Activated naive CD4-positive, alpha-beta T cell treated with anti-CD3 and anti-CD28 coated beads for 36 hours (primary cell): ENCODE results near the gene PTPRM. TPM values are rescaled to one million over a fixed set of nuclear protein-coding genes. Genes with fewer than 3 reads are reported as not detected.

Experiments
- CTCF ChIA-PET: fragments of 350-600 bp; sonication (Branson Sonifier 250); formaldehyde crosslinking; loops from one replicate; lab custom pipeline; 2021; ENCODE audit warnings: antibody characterized with exemption; lab: Charles Lee
- DNase-seq: peaks from one replicate; pipeline ENCODE4 v3.0.0-alpha.2; 2020
- H3K27ac Mint-ChIP-seq: one replicate; pipeline ENCODE4 v1.8.0; 2021; ENCODE audit warnings: mild to moderate bottlenecking, mixed read lengths
- H3K27me3 Mint-ChIP-seq: one replicate; pipeline ENCODE4 v1.8.0; 2021; ENCODE audit warnings: low read depth, mixed read lengths
- H3K36me3 Mint-ChIP-seq: one replicate; pipeline ENCODE4 v1.8.0; 2021; ENCODE audit warnings: low read depth, mixed read lengths
- H3K4me1 Mint-ChIP-seq: one replicate; pipeline ENCODE4 v1.8.0; 2021; ENCODE audit warnings: low read depth, mixed read lengths
- H3K4me3 Mint-ChIP-seq: one replicate; pipeline ENCODE4 v1.8.0; 2021; ENCODE audit warnings: mild to moderate bottlenecking, moderate library complexity, mixed read lengths
- H3K9me3 Mint-ChIP-seq: one replicate; pipeline ENCODE4 v1.8.0; 2021; ENCODE audit warnings: mixed read lengths
- intact Hi-C: fragments of 100-400 bp; cut with micrococcal nuclease; formaldehyde crosslinking; loops from one replicate; pipeline ENCODE4 v1.15.1; 2023
- total RNA-seq, 2 experiments: library from RNA; stranded (reverse); gene quantifications; one replicate each; pipeline ENCODE4 v1.2.3, GENCODE V29; 2021

Gene PTPRM
- total RNA-seq, 2 experiments from 2014 or later, result 4.3 to 6.1 TPM

GRCh38 chr18:7607540-7608173 lies 40.5 kb downstream of the PTPRM start:
- Mint-ChIP-seq H3K9me3 (no peaks in the 10 kb centered on the region), H3K4me3 (no peak overlapping the region), H3K27me3 (no peaks in the 10 kb centered on the region), H3K27ac (no peak overlapping the region), H3K4me1 (no peaks in the 10 kb centered on the region), H3K36me3 (no peaks in the 10 kb centered on the region)
- no peak for DNase-seq
- intact Hi-C loops, result no loop called here
- CTCF ChIA-PET, result interaction anchor here (0.9 kb wide), 1 partner anchor 10 kb away, joined by 4 read pairs; no protein-coding TSS in a partner anchor

DNA sequence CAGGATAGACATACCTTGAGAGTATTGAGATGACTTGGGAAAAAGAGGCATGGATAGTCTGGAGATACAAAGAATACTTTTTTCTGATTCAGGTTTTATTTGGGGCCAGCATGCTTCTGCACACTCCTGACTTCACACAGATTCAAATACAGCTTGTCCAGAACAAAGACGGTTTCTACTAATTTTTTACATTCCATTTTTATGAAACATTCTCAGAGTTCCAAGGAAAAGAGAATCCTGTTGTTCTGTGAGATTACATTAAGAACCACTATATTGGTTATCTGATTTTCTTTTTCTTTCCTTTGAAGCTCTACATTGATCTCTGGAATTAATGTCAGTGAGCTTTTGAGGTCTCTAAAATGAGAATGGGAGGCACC lies 41.0 kb downstream of the PTPRM start:
- Mint-ChIP-seq H3K9me3 (no peaks in the 10 kb centered on the region), H3K27ac (no peak overlapping the region), H3K4me3 (no peak overlapping the region), H3K4me1 (no peaks in the 10 kb centered on the region), H3K36me3 (no peaks in the 10 kb centered on the region), H3K27me3 (no peaks in the 10 kb centered on the region)
- DNase-seq, result no peak
- CTCF ChIA-PET, result no interaction called here
- intact Hi-C loops, result no loop called here

GRCh38 chr18:7608781-7609201 lies 41.7 kb downstream of the PTPRM start:
- Mint-ChIP-seq H3K4me1 (no peaks in the 10 kb centered on the region), H3K27me3 (no peaks in the 10 kb centered on the region), H3K36me3 (no peaks in the 10 kb centered on the region), H3K27ac (no peak overlapping the region), H3K4me3 (no peak overlapping the region), H3K9me3 (no peaks in the 10 kb centered on the region)
- no peak for DNase-seq
- CTCF ChIA-PET, result no interaction called here
- intact Hi-C loops, result no loop called here

DNA sequence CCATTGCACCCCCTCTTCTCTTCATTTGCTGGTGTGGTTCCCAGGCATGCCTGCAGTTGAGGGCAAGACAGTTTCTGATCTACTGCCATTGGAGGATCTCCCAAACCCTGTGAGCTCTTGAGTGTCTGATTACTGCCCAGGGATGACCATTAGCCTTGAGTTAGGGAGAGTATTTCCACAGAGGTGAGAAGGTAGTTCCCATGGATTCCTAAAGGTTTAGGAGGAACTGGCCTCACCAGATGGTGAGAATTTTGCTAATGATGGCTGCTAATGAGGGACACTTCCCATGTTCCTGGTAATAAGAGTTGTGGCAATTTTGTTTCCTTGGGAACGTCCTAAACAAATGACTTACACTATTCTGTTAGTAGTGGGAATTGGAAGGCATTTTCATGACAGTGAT lies 42.5 kb downstream of the PTPRM start:
- CTCF ChIA-PET, result interaction anchor here (0.7 kb wide), 1 partner anchor 1026 kb away, joined by 5 read pairs; no protein-coding TSS in a partner anchor
- Mint-ChIP-seq H3K9me3 (no peaks in the 10 kb centered on the region), H3K4me3 (no peak overlapping the region), H3K36me3 (no peaks in the 10 kb centered on the region), H3K4me1 (no peaks in the 10 kb centered on the region), H3K27ac (no peak overlapping the region), H3K27me3 (no peaks in the 10 kb centered on the region)
- no peak for DNase-seq
- intact Hi-C loops, result no loop called here

- Mint-ChIP-seq H3K27ac (no peak overlapping the region), H3K9me3 (no peaks in the 10 kb centered on the region), H3K27me3 (no peaks in the 10 kb centered on the region), H3K36me3 (no peaks in the 10 kb centered on the region), H3K4me3 (no peak overlapping the region), H3K4me1 (no peaks in the 10 kb centered on the region)
- no peak for DNase-seq
- CTCF ChIA-PET, result no interaction called here
- intact Hi-C loops, result no loop called here
Measured at GRCh38 chr18:7614042-7614441, 46.9 kb downstream of the PTPRM start.

GRCh38 chr18:7615840-7616239 lies 48.7 kb downstream of the PTPRM start:
- no peak for DNase-seq
- H3K27ac Mint-ChIP-seq, result no peak overlapping the region

DNA sequence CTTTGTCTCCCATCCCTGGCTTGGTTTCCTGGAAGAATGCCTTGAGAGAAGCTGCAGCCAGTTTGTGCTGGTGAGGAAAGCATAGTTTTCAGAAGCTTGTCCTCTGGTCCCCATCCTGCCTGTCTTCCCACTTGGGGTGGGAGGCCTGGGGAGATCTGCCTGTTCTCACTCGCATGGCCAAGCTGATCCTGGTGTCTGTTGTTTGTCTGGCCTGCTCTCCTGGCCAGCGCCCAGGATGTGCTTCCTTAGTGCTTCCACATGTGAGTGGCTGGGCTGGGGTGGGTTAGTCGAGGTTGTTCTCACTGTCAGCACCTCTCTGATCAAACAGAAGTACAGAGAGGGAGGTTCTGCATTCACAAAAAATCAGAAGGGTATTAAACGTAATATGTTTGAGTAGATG lies 49.5 kb downstream of the PTPRM start:
- no peak for DNase-seq
- CTCF ChIA-PET, result interaction anchor here (1.0 kb wide), 1 partner anchor 12 kb away, joined by 3 read pairs; no protein-coding TSS in a partner anchor
- H3K36me3 Mint-ChIP-seq, result no peaks in the 10 kb centered on the region
- no peaks in the 10 kb centered on the region for H3K27me3 Mint-ChIP-seq
- H3K4me3 Mint-ChIP-seq, result no peak overlapping the region
- no peak overlapping the region for H3K27ac Mint-ChIP-seq
- intact Hi-C loops, result no loop called here
- H3K4me1 Mint-ChIP-seq, result no peaks in the 10 kb centered on the region
- no peaks in the 10 kb centered on the region for H3K9me3 Mint-ChIP-seq

More at GRCh38 chr18:7615840-7616239, 48.7 kb downstream of the PTPRM start:
- Mint-ChIP-seq H3K4me1 (no peaks in the 10 kb centered on the region), H3K36me3 (no peaks in the 10 kb centered on the region), H3K4me3 (no peak overlapping the region), H3K27me3 (no peaks in the 10 kb centered on the region), H3K9me3 (no peaks in the 10 kb centered on the region)
- CTCF ChIA-PET, result no interaction called here
- intact Hi-C loops, result no loop called here

DNA sequence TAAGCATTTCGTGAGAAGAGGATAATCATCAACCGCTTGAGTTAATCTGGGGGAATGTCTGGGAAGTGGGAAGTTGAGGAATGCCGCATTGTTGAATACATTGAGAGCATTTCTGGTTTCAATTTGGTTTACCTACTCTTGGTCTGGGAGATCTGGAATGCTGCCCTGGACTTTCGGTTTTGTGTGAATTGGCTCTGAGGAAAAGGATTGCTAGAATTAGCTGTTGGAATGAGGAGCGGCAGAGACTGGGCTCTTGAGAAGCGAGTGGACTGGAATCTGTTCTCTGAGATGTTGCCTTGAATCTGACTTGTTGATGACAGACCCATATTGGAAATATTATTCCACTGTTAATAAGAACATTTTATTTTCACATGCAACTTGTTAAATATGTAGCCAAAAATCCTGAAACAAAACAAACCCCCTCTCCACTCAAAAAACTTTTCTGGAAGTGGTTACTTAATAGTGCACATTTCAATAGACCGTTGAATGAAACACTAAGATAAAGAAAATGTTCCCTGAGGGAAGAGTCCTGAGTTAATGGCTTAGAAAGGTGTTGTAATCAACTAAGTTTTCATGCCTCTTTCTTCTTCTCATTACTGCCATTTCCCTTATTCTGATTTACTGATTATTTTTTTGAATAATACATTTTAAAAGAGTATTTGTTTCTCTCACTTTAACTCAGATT lies 50.8 kb downstream of the PTPRM start:
- intact Hi-C loops, result no loop called here
- Mint-ChIP-seq H3K27ac (no peak overlapping the region), H3K4me1 (no peaks in the 10 kb centered on the region), H3K9me3 (no peaks in the 10 kb centered on the region), H3K36me3 (no peaks in the 10 kb centered on the region), H3K4me3 (no peak overlapping the region), H3K27me3 (no peaks in the 10 kb centered on the region)
- no peak for DNase-seq
- CTCF ChIA-PET, result interaction anchor here (0.7 to 1.0 kb wide), 2 partner anchors 11 to 207 kb away, joined by 3 to 4 read pairs; no protein-coding TSS in a partner anchor

GRCh38 chr18:7618891-7619442 lies 51.9 kb downstream of the PTPRM start:
- no peaks in the 10 kb centered on the region for H3K4me1 Mint-ChIP-seq
- CTCF ChIA-PET, result no interaction called here
- intact Hi-C loops, result no loop called here
- no peaks in the 10 kb centered on the region for H3K36me3 Mint-ChIP-seq
- H3K27me3 Mint-ChIP-seq, result no peaks in the 10 kb centered on the region
- DNase-seq, result no peak
- no peak overlapping the region for H3K4me3 Mint-ChIP-seq
- H3K27ac Mint-ChIP-seq, result no peak overlapping the region
- no peaks in the 10 kb centered on the region for H3K9me3 Mint-ChIP-seq

GRCh38 chr18:7619676-7620075 lies 52.6 kb downstream of the PTPRM start:
- H3K36me3 Mint-ChIP-seq, result no peaks in the 10 kb centered on the region
- H3K27me3 Mint-ChIP-seq, result no peaks in the 10 kb centered on the region
- intact Hi-C loops, result no loop called here
- CTCF ChIA-PET, result no interaction called here
- no peaks in the 10 kb centered on the region for H3K9me3 Mint-ChIP-seq
- H3K27ac Mint-ChIP-seq, result no peak overlapping the region
- H3K4me1 Mint-ChIP-seq, result no peaks in the 10 kb centered on the region
- no peak for DNase-seq
- H3K4me3 Mint-ChIP-seq, result no peak overlapping the region

DNA sequence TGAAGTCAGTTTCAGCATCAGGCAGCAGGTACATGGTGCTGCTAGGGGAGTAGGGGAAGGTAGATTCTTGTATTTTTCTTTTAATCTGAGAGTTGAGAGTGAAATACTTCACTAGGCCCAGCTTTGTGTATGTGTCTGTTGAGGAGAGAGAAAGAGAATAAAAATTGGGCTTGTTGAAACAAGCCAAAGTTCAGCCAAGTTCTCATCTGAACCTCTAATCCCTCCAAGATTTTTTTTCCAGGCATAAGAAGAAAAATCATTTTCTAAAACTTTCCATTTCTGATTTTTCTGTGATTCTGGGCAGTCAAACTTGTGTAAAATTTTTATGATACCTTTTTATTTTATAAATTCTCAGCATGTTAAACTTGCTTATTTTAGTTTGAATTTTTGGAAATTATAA lies 55.6 kb downstream of the PTPRM start:
- Mint-ChIP-seq H3K9me3 (no peaks in the 10 kb centered on the region), H3K27ac (no peak overlapping the region), H3K4me1 (no peaks in the 10 kb centered on the region), H3K4me3 (no peak overlapping the region), H3K27me3 (no peaks in the 10 kb centered on the region), H3K36me3 (no peaks in the 10 kb centered on the region)
- DNase-seq, result no peak
- CTCF ChIA-PET, result no interaction called here
- intact Hi-C loops, result no loop called here

- Mint-ChIP-seq H3K9me3 (no peaks in the 10 kb centered on the region), H3K27ac (no peak overlapping the region), H3K4me3 (no peak overlapping the region), H3K36me3 (no peaks in the 10 kb centered on the region), H3K4me1 (no peaks in the 10 kb centered on the region), H3K27me3 (no peaks in the 10 kb centered on the region)
- intact Hi-C loops, result no loop called here
- DNase-seq, result no peak
- CTCF ChIA-PET, result no interaction called here
Measured at GRCh38 chr18:7623681-7624080, 56.6 kb downstream of the PTPRM start.

GRCh38 chr18:7624697-7625096 lies 57.6 kb downstream of the PTPRM start:
- no peaks in the 10 kb centered on the region for H3K27me3 Mint-ChIP-seq
- intact Hi-C loops, result no loop called here
- H3K36me3 Mint-ChIP-seq, result no peaks in the 10 kb centered on the region
- CTCF ChIA-PET, result no interaction called here
- no peak overlapping the region for H3K4me3 Mint-ChIP-seq
- no peaks in the 10 kb centered on the region for H3K9me3 Mint-ChIP-seq
- DNase-seq, result no peak
- H3K4me1 Mint-ChIP-seq, result no peaks in the 10 kb centered on the region
- H3K27ac Mint-ChIP-seq, result no peak overlapping the region
